Loucy (cell line): ENCODE measurements around the gene TMEM89.

Experiments
- H2AFZ ChIP-seq: fragments of 200-600 bp; sonication (generic); 2 replicates; pipeline ENCODE4 v1.6.0; 2016; ENCODE audit warnings: antibody characterized with exemption, mild to moderate bottlenecking, low read length, moderate library complexity
- H3F3A ChIP-seq: fragments of 200-600 bp; 2 replicates; pipeline ENCODE4 v1.6.0; 2016; ENCODE audit warnings: antibody characterized with exemption, low read depth, mild to moderate bottlenecking
- H3K27me3 ChIP-seq: fragments of 200-600 bp; sonication (generic); 2 replicates; pipeline ENCODE4 v1.6.1; 2014; ENCODE audit warnings: low read length, mild to moderate bottlenecking; ENCODE audit not compliant: insufficient read depth, poor library complexity, severe bottlenecking
- H3K36me3 ChIP-seq: fragments of 200-600 bp; sonication (generic); 2 replicates; pipeline ENCODE4 v1.6.1; 2016; ENCODE audit warnings: low read length; ENCODE audit not compliant: insufficient read depth
- H3K4me1 ChIP-seq: fragments of 200-600 bp; sonication (generic); 2 replicates; pipeline ENCODE4 v1.5.1; 2014; ENCODE audit warnings: low read length, mild to moderate bottlenecking; ENCODE audit not compliant: insufficient read depth, poor library complexity, severe bottlenecking
- H3K4me2 ChIP-seq: fragments of 200-600 bp; sonication (generic); 2 replicates; pipeline ENCODE4 v1.6.0; 2014; ENCODE audit warnings: antibody characterized with exemption, low read length, low read depth, mild to moderate bottlenecking; ENCODE audit not compliant: poor library complexity, severe bottlenecking
- H3K4me3 ChIP-seq: fragments of 200-600 bp; sonication (generic); 2 replicates; pipeline ENCODE4 v1.5.1; 2014; ENCODE audit warnings: low read length, mild to moderate bottlenecking, mixed read lengths; ENCODE audit not compliant: poor library complexity, severe bottlenecking
- H3K79me2 ChIP-seq: fragments of 200-600 bp; sonication (generic); 2 replicates; pipeline ENCODE4 v1.6.1; 2014; ENCODE audit warnings: low read length; ENCODE audit not compliant: insufficient read depth
- H3K9ac ChIP-seq: fragments of 200-600 bp; sonication (generic); 2 replicates; pipeline ENCODE4 v1.6.0; 2014; ENCODE audit warnings: mild to moderate bottlenecking, low read depth, low read length, moderate library complexity; ENCODE audit not compliant: poor library complexity, severe bottlenecking
- H3K9me2 ChIP-seq: fragments of 200-600 bp; sonication (generic); replicated peaks from 2 replicates; pipeline ENCODE4 v1.6.1; 2016; ENCODE audit warnings: low read depth, low read length, mixed read lengths
- H3K9me3 ChIP-seq: fragments of 200-600 bp; sonication (generic); 2 replicates; pipeline ENCODE4 v1.6.1; 2014; ENCODE audit warnings: mild to moderate bottlenecking, antibody characterized with exemption, low read length, low read depth; ENCODE audit not compliant: insufficient read depth
- H4K20me1 ChIP-seq: fragments of 200-600 bp; sonication (generic); 2 replicates; pipeline ENCODE4 v1.6.0; 2014; ENCODE audit warnings: antibody characterized with exemption, low read length, mild to moderate bottlenecking; ENCODE audit not compliant: insufficient read depth, poor library complexity, severe bottlenecking
- EZH2phosphoT487 ChIP-seq: fragments of 200-600 bp; IDR thresholded peaks from 2 replicates; pipeline ENCODE4 v1.6.1; 2018; ENCODE audit warnings: antibody characterized with exemption, mild to moderate bottlenecking, moderate library complexity, borderline replicate concordance
- TF ChIP-seq, protein P1 (sequence below): fragments of 200-600 bp; sonication (generic); conservative IDR thresholded peaks from 2 replicates; pipeline ENCODE4 v1.5.1; 2014; ENCODE audit warnings: mild to moderate bottlenecking, antibody characterized with exemption, low read length

The TMEM89 gene

DNA sequence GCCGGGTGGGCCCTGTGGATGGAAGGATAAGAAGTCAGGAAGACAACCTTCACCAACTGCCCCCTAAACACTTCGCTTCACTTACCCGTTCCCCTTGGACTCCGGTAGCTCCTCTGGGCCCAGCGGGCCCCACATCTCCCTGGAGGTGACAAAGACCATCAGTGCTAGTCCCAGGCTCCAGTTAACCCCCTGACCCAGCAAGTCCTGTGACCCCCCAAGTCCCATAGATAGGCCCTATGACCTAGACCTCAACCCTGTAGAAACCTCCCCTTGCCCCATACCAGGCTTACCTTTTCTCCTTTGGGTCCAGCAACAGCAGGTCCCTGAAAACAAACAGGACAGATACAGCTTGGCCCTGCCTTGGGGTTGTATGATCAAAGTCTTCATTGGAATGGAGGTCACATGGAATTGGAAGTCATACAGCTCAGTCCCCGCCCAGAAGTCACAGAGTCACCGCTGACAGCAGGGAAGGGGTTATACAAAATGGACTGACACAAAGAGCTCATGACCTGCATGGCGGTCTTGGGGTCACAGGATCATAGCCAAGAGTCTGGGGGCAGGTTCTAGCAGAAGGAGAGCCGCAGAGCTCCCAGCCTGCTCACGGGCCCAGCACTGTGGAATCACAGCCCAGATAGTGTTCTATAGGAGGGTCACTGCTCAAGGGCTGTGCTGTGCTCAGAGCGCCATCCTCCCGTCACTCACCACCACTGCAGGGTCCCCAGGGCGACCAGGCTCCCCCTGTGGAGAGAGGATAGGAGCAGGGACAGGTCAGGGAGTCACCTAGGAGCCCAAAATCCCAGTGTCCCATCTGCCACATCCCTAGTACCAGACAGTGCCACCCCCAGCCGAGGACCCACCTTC lies 39.7 kb downstream of the TMEM89 start:
- Histone ChIP-seq H2AFZ (no peak overlapping the region), H3K36me3 (no peaks in the 10 kb centered on the region)

DNA sequence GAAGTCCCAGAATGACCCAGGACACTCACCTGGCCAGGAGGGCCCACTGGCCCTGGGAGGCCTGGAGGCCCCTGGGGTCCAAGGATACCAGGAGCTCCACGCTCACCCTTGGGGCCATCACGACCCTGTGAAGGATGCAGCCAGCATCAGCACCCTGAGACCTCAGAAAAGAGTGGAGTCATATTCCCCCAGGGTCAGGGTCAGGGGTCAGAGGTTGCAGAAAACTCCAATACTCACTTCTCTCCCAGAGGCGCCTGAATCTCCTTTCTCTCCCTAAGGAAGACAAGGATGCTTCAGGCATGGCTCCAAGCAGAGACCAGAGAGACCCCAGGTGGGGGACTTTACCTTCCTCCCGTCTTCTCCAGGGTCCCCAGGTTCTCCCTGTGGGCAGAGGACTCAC lies 44.9 kb downstream of the TMEM89 start:
- Histone ChIP-seq H3K4me1 (no peaks in the 10 kb centered on the region), H3K27me3 (no peaks in the 10 kb centered on the region), H3K9me2 (no peaks in the 10 kb centered on the region), H3F3A (no peaks in the 10 kb centered on the region), H4K20me1 (no peaks in the 10 kb centered on the region), H3K36me3 (no peaks in the 10 kb centered on the region), H2AFZ (no peak overlapping the region), H3K4me3 (no peak overlapping the region), H3K4me2 (no peak overlapping the region), H3K9ac (no peak overlapping the region), H3K9me3 (no peaks in the 10 kb centered on the region), H3K79me2 (no peaks in the 10 kb centered on the region)
- no peak for TF ChIP-seq EZH2phosphoT487
- TF ChIP-seq, protein P1, sequence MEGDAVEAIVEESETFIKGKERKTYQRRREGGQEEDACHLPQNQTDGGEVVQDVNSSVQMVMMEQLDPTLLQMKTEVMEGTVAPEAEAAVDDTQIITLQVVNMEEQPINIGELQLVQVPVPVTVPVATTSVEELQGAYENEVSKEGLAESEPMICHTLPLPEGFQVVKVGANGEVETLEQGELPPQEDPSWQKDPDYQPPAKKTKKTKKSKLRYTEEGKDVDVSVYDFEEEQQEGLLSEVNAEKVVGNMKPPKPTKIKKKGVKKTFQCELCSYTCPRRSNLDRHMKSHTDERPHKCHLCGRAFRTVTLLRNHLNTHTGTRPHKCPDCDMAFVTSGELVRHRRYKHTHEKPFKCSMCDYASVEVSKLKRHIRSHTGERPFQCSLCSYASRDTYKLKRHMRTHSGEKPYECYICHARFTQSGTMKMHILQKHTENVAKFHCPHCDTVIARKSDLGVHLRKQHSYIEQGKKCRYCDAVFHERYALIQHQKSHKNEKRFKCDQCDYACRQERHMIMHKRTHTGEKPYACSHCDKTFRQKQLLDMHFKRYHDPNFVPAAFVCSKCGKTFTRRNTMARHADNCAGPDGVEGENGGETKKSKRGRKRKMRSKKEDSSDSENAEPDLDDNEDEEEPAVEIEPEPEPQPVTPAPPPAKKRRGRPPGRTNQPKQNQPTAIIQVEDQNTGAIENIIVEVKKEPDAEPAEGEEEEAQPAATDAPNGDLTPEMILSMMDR, result no peak

More for the DNA sequence above, 39.7 kb downstream of the TMEM89 start:
- no peak overlapping the region for H3K9ac ChIP-seq
- H3K79me2 ChIP-seq, result no peaks in the 10 kb centered on the region
- no peaks in the 10 kb centered on the region for H3K9me2 ChIP-seq
- H3K4me3 ChIP-seq, result no peak overlapping the region
- no peak overlapping the region for H3K4me2 ChIP-seq
- H4K20me1 ChIP-seq, result no peaks in the 10 kb centered on the region
- H3K27me3 ChIP-seq, result no peaks in the 10 kb centered on the region
- no peaks in the 10 kb centered on the region for H3K9me3 ChIP-seq
- TF ChIP-seq, protein P1, result no peak
- TF ChIP-seq EZH2phosphoT487, result no peak
- no peaks in the 10 kb centered on the region for H3F3A ChIP-seq
- H3K4me1 ChIP-seq, result no peaks in the 10 kb centered on the region

DNA sequence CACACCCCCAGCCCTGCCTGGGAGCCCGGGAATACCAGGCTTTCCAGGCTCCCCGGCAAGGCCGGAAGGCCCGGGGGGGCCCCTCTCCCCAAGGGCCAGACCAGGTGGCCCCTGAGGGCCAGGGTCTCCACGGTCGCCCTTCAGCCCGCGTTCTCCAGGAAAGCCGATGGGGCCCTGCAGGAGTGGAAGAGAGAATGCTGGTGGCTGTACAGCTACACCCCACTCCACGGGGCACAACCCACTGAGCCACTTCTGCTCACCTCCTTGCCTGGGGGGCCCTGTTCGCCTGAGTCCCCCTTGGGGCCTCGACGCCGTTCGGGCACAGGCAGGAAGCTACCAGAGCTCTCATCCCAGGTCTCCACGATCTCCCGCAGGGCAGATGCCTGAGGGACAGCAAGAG lies 46.2 kb downstream of the TMEM89 start:
- Histone ChIP-seq H3F3A (no peaks in the 10 kb centered on the region), H3K4me3 (no peak overlapping the region), H3K9me2 (no peaks in the 10 kb centered on the region), H3K9ac (no peak overlapping the region), H3K36me3 (no peaks in the 10 kb centered on the region), H3K27me3 (no peaks in the 10 kb centered on the region), H2AFZ (no peak overlapping the region), H3K9me3 (no peaks in the 10 kb centered on the region), H3K4me1 (no peaks in the 10 kb centered on the region), H3K79me2 (no peaks in the 10 kb centered on the region), H4K20me1 (no peaks in the 10 kb centered on the region), H3K4me2 (no peak overlapping the region)
- TF ChIP-seq, protein P1, result no peak
- no peak for TF ChIP-seq EZH2phosphoT487
